Measurements from ENCODE around the gene RARB.

The RARB gene

DNA sequence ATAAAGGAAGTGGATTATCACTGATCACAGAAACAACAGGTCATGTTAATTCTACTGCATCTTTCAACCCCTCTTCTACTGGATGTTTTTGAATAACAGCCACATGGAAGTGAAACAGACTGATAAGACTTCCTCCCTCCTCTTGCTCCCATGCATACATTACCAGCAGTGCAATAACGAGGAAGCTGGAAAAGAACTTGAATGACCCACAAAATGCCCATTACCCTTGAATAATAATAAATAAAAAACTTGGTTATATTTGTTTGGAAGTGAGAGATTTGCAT, 51.6 kb downstream of the RARB start:
- Histone ChIP-seq H3K36me3 (ENCODE audit: control insufficient read depth in 1 of 2, insufficient read depth in 2 of 2, low read length in 2 of 2) (no peaks in the 10 kb centered on the region), H3K4me3 (ENCODE audit: low read depth in 1 of 2, low read length in 2 of 2) (no peak overlapping the region), H3K9me3 (ENCODE audit: control insufficient read depth in 1 of 2, low read length in 2 of 2) (no peaks in the 10 kb centered on the region), H3K4me1 (ENCODE audit: control insufficient read depth in 1 of 2, insufficient read depth in 2 of 2, low read length in 2 of 2) (no peaks in the 10 kb centered on the region), H3K27ac (ENCODE audit: low read depth, low read length) (no peak overlapping the region), H3K27me3 (ENCODE audit: control insufficient read depth in 1 of 2, insufficient read depth in 2 of 2, low read length in 2 of 2) (no peaks in the 10 kb centered on the region), H3K9ac (ENCODE audit: low read depth in 1 of 2, low read length in 2 of 2) (no peak overlapping the region)

DNA sequence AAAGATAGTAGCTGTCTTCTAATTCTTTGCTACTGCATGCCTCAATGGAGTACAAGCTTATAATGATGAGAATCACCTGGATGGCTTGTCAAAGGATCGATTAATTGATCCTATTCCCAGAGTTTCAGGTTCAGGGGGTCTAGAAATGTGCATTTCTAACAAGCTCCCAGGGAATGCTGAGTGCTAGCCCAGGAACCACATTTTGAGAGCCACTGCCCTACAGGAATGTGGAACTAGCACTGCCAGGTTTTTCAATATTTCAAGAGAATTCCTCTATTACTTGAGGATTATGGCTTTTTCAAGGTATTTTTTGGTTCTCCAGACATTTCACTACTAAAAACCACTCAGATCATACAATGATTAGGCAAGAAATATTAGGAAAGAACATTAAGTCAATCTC, 52.7 kb downstream of the RARB start:
- no peak overlapping the region for H3K4me3 ChIP-seq (ENCODE audit: low read depth in 1 of 2, low read length in 2 of 2)
- no peaks in the 10 kb centered on the region for H3K4me1 ChIP-seq (ENCODE audit: control insufficient read depth in 1 of 2, insufficient read depth in 2 of 2, low read length in 2 of 2)
- H3K9ac ChIP-seq (ENCODE audit: low read depth in 1 of 2, low read length in 2 of 2), result no peak overlapping the region
- H3K36me3 ChIP-seq (ENCODE audit: control insufficient read depth in 1 of 2, insufficient read depth in 2 of 2, low read length in 2 of 2), result no peaks in the 10 kb centered on the region
- H3K9me3 ChIP-seq (ENCODE audit: control insufficient read depth in 1 of 2, low read length in 2 of 2), result no peaks in the 10 kb centered on the region
- H3K27ac ChIP-seq (ENCODE audit: low read depth, low read length), result no peak overlapping the region
- H3K27me3 ChIP-seq (ENCODE audit: control insufficient read depth in 1 of 2, insufficient read depth in 2 of 2, low read length in 2 of 2), result no peaks in the 10 kb centered on the region

GRCh38 chr3:25481386-25481785, 53.3 kb downstream of the RARB start:
- Histone ChIP-seq H3K36me3 (ENCODE audit: control insufficient read depth in 1 of 2, insufficient read depth in 2 of 2, low read length in 2 of 2) (no peaks in the 10 kb centered on the region), H3K27me3 (ENCODE audit: control insufficient read depth in 1 of 2, insufficient read depth in 2 of 2, low read length in 2 of 2) (no peaks in the 10 kb centered on the region), H3K4me3 (ENCODE audit: low read depth in 1 of 2, low read length in 2 of 2) (no peak overlapping the region), H3K9ac (ENCODE audit: low read depth in 1 of 2, low read length in 2 of 2) (no peak overlapping the region), H3K27ac (ENCODE audit: low read depth, low read length) (no peak overlapping the region), H3K9me3 (ENCODE audit: control insufficient read depth in 1 of 2, low read length in 2 of 2) (no peaks in the 10 kb centered on the region), H3K4me1 (ENCODE audit: control insufficient read depth in 1 of 2, insufficient read depth in 2 of 2, low read length in 2 of 2) (no peaks in the 10 kb centered on the region)

GRCh38 chr3:25483456-25483855, 55.4 kb downstream of the RARB start:
- no peaks in the 10 kb centered on the region for H3K4me1 ChIP-seq (ENCODE audit: control insufficient read depth in 1 of 2, insufficient read depth in 2 of 2, low read length in 2 of 2)
- H3K27me3 ChIP-seq (ENCODE audit: control insufficient read depth in 1 of 2, insufficient read depth in 2 of 2, low read length in 2 of 2), result no peaks in the 10 kb centered on the region
- H3K4me3 ChIP-seq (ENCODE audit: low read depth in 1 of 2, low read length in 2 of 2), result no peak overlapping the region
- H3K9ac ChIP-seq (ENCODE audit: low read depth in 1 of 2, low read length in 2 of 2), result no peak overlapping the region
- H3K27ac ChIP-seq (ENCODE audit: low read depth, low read length), result no peak overlapping the region
- no peaks in the 10 kb centered on the region for H3K9me3 ChIP-seq (ENCODE audit: control insufficient read depth in 1 of 2, low read length in 2 of 2)
- H3K36me3 ChIP-seq (ENCODE audit: control insufficient read depth in 1 of 2, insufficient read depth in 2 of 2, low read length in 2 of 2), result no peaks in the 10 kb centered on the region

DNA sequence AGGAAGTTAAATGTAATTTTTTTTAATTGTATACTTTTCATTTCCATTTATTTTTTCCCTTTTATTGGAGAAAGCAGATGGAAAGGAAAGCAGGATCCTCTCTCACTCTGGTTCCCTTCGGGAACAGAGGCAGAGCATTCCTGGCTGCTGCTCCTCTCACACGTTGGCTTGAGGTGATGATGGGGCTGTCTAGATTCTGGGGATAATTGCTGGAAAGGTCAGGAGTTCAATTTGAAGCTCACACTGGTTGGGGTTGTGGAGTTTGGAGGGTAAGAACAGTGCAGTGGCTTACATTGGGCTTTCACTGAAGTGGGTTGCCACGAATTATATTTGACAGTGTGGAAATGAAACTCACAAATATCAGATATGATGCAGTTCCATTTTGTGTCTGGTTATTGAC, 57.6 kb downstream of the RARB start:
- Histone ChIP-seq H3K27me3 (ENCODE audit: control insufficient read depth in 1 of 2, insufficient read depth in 2 of 2, low read length in 2 of 2) (no peaks in the 10 kb centered on the region), H3K4me3 (ENCODE audit: low read depth in 1 of 2, low read length in 2 of 2) (no peak overlapping the region), H3K9ac (ENCODE audit: low read depth in 1 of 2, low read length in 2 of 2) (no peak overlapping the region), H3K9me3 (ENCODE audit: control insufficient read depth in 1 of 2, low read length in 2 of 2) (no peaks in the 10 kb centered on the region), H3K27ac (ENCODE audit: low read depth, low read length) (no peak overlapping the region), H3K4me1 (ENCODE audit: control insufficient read depth in 1 of 2, insufficient read depth in 2 of 2, low read length in 2 of 2) (no peaks in the 10 kb centered on the region), H3K36me3 (ENCODE audit: control insufficient read depth in 1 of 2, insufficient read depth in 2 of 2, low read length in 2 of 2) (no peaks in the 10 kb centered on the region)

DNA sequence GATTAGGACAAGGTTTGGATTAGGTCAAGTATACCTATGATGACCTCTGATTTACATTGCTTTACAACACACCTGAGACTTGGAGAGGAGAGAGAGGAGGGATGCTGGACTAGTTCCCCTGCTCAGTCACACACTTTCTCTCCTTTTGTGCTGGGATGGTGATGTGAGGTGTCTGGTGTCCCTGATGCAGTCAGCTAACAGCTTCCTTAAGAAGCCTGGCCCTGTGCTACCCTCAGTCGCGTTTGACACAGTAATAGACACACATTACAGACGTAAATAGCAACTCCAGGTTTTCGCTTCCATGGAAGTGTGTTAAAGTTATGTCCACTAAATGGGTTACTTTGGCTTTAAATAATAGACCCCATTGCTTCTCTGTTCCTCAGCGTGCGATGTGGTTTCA, 58.9 kb downstream of the RARB start:
- Histone ChIP-seq H3K9me3 (ENCODE audit: control insufficient read depth in 1 of 2, low read length in 2 of 2) (no peaks in the 10 kb centered on the region), H3K27me3 (ENCODE audit: control insufficient read depth in 1 of 2, insufficient read depth in 2 of 2, low read length in 2 of 2) (no peaks in the 10 kb centered on the region), H3K4me3 (ENCODE audit: low read depth in 1 of 2, low read length in 2 of 2) (no peak overlapping the region), H3K36me3 (ENCODE audit: control insufficient read depth in 1 of 2, insufficient read depth in 2 of 2, low read length in 2 of 2) (no peaks in the 10 kb centered on the region), H3K9ac (ENCODE audit: low read depth in 1 of 2, low read length in 2 of 2) (no peak overlapping the region), H3K27ac (ENCODE audit: low read depth, low read length) (no peak overlapping the region), H3K4me1 (ENCODE audit: control insufficient read depth in 1 of 2, insufficient read depth in 2 of 2, low read length in 2 of 2) (no peaks in the 10 kb centered on the region)

GRCh38 chr3:25489858-25490593, 62.0 kb downstream of the RARB start:
- no peak overlapping the region for H3K4me3 ChIP-seq (ENCODE audit: low read depth in 1 of 2, low read length in 2 of 2)
- no peaks in the 10 kb centered on the region for H3K27me3 ChIP-seq (ENCODE audit: control insufficient read depth in 1 of 2, insufficient read depth in 2 of 2, low read length in 2 of 2)
- H3K36me3 ChIP-seq (ENCODE audit: control insufficient read depth in 1 of 2, insufficient read depth in 2 of 2, low read length in 2 of 2), result no peaks in the 10 kb centered on the region
- peaks cover 9 to 20% of the 10 kb centered on the region in 2 donors for H3K9me3 ChIP-seq (ENCODE audit: control insufficient read depth in 1 of 2, low read length in 2 of 2)
- H3K4me1 ChIP-seq (ENCODE audit: control insufficient read depth in 1 of 2, insufficient read depth in 2 of 2, low read length in 2 of 2), result no peaks in the 10 kb centered on the region
- H3K9ac ChIP-seq (ENCODE audit: low read depth in 1 of 2, low read length in 2 of 2), result no peak overlapping the region
- H3K27ac ChIP-seq (ENCODE audit: low read depth, low read length), result no peak overlapping the region

DNA sequence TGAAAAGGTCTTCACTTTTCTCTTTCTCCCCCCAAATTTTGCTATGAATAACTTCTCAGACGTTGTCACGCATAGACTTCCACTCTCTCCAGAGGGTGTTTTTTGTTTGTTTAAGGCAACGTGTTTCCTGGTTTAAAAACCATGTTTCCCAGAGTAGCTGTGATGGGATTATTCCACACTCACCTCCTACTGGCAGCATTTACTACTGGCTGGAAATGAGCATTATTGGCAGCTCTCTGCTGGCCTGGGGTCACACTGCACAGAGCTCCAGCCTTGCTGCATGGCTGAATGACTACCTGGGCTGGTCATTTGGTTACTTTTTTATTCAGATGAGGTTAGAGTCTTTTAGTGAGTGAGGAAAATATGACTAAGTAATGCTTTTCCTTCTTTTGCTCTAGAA, 65.2 kb downstream of the RARB start:
- Histone ChIP-seq H3K4me1 (ENCODE audit: control insufficient read depth in 1 of 2, insufficient read depth in 2 of 2, low read length in 2 of 2) (no peaks in the 10 kb centered on the region), H3K9me3 (ENCODE audit: control insufficient read depth in 1 of 2, low read length in 2 of 2) (peaks cover 9 to 30% of the 10 kb centered on the region in 2 donors), H3K9ac (ENCODE audit: low read depth in 1 of 2, low read length in 2 of 2) (no peak overlapping the region), H3K4me3 (ENCODE audit: low read depth in 1 of 2, low read length in 2 of 2) (no peak overlapping the region), H3K27me3 (ENCODE audit: control insufficient read depth in 1 of 2, insufficient read depth in 2 of 2, low read length in 2 of 2) (no peaks in the 10 kb centered on the region), H3K36me3 (ENCODE audit: control insufficient read depth in 1 of 2, insufficient read depth in 2 of 2, low read length in 2 of 2) (no peaks in the 10 kb centered on the region), H3K27ac (ENCODE audit: low read depth, low read length) (no peak overlapping the region)

DNA sequence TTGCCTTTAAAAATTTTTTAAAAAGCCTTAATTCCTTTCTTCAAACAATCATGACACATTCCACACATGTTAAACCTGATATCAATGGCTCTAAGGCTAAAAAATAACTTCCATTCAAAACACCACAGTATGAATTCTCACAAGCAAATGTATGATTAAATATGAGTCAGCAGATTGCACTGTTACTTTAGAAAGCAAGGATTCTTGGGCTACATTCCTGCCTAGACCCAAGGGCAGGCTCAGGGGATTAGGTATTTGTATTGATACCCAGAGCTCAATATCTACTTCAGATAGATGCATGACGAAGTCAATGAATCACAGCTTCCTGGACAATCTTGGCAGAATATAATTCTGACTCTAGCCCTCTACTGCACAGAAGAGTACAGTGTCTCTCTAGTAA, 65.7 kb downstream of the RARB start:
- H3K9ac ChIP-seq (ENCODE audit: low read depth in 1 of 2, low read length in 2 of 2), result no peak overlapping the region
- H3K27me3 ChIP-seq (ENCODE audit: control insufficient read depth in 1 of 2, insufficient read depth in 2 of 2, low read length in 2 of 2), result no peaks in the 10 kb centered on the region
- H3K4me3 ChIP-seq (ENCODE audit: low read depth in 1 of 2, low read length in 2 of 2), result no peak overlapping the region
- no peak overlapping the region for H3K27ac ChIP-seq (ENCODE audit: low read depth, low read length)
- no peaks in the 10 kb centered on the region for H3K4me1 ChIP-seq (ENCODE audit: control insufficient read depth in 1 of 2, insufficient read depth in 2 of 2, low read length in 2 of 2)
- peaks cover 9 to 30% of the 10 kb centered on the region in 2 donors for H3K9me3 ChIP-seq (ENCODE audit: control insufficient read depth in 1 of 2, low read length in 2 of 2)
- no peaks in the 10 kb centered on the region for H3K36me3 ChIP-seq (ENCODE audit: control insufficient read depth in 1 of 2, insufficient read depth in 2 of 2, low read length in 2 of 2)

DNA sequence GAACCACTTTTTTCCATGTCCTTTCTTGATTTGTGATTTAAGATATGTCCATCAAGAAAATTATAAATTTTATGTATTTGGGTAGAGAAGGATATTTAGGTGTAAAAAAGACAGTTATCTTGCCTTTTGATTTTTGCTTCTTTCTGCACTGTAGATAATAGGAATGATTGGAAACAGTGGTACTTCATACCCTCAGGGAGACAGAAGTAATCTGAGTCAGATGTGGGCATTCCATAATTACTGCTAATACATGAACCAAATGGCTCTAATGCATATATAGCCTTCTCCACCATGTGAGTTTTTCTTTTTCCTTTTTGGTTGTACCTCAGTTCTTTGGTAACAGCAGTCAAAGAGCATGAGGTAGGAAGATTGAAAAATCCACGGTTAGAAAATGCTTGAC, 67.2 kb downstream of the RARB start:
- Histone ChIP-seq H3K27me3 (ENCODE audit: control insufficient read depth in 1 of 2, insufficient read depth in 2 of 2, low read length in 2 of 2) (no peaks in the 10 kb centered on the region), H3K27ac (ENCODE audit: low read depth, low read length) (no peak overlapping the region), H3K9ac (ENCODE audit: low read depth in 1 of 2, low read length in 2 of 2) (no peak overlapping the region), H3K36me3 (ENCODE audit: control insufficient read depth in 1 of 2, insufficient read depth in 2 of 2, low read length in 2 of 2) (no peaks in the 10 kb centered on the region), H3K4me1 (ENCODE audit: control insufficient read depth in 1 of 2, insufficient read depth in 2 of 2, low read length in 2 of 2) (no peaks in the 10 kb centered on the region), H3K4me3 (ENCODE audit: low read depth in 1 of 2, low read length in 2 of 2) (no peak overlapping the region), H3K9me3 (ENCODE audit: control insufficient read depth in 1 of 2, low read length in 2 of 2) (peaks cover 9 to 30% of the 10 kb centered on the region in 2 donors)
